ENCODE results near the gene GRID2. TPM values are rescaled to one million over a fixed set of nuclear protein-coding genes. Genes with fewer than 3 reads are reported as not detected.

The GRID2 gene
- total RNA-seq, 2 donors from 2014 or later = not detected

DNA sequence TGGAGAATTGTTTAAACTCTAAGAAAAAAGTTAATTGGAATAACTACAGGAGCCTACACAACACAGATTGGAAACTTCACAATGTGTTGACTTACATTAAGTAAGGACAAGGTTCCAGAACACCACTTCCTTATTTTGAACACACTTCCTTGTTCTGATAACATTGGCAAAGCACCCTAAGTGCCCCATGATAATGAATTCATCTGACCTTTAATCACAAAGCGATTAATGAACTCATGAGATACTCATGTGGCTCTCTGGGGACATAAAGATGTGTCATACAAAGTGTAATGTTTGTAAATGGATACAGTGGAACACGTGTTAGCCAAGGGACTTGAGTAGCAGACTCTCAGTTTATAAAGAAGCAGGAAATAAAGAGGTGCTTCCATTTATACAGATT lies 1455.7 kb downstream of the GRID2 start:
- Histone ChIP-seq H3K27me3 (no peaks in the 10 kb centered on the region), H3K9ac (ENCODE audit: low read depth in 2 of 2, low read length in 2 of 2) (no peak overlapping the region), H3K4me3 (no peak overlapping the region), H3K4me1 (no peaks in the 10 kb centered on the region), H3K9me3 (no peaks in the 10 kb centered on the region), H3K27ac (no peak overlapping the region), H3K36me3 (no peaks in the 10 kb centered on the region)
- intact Hi-C loops (cut with DNase I) = no loop called here
- no peak for DNase-seq
- TF ChIP-seq, protein P1, sequence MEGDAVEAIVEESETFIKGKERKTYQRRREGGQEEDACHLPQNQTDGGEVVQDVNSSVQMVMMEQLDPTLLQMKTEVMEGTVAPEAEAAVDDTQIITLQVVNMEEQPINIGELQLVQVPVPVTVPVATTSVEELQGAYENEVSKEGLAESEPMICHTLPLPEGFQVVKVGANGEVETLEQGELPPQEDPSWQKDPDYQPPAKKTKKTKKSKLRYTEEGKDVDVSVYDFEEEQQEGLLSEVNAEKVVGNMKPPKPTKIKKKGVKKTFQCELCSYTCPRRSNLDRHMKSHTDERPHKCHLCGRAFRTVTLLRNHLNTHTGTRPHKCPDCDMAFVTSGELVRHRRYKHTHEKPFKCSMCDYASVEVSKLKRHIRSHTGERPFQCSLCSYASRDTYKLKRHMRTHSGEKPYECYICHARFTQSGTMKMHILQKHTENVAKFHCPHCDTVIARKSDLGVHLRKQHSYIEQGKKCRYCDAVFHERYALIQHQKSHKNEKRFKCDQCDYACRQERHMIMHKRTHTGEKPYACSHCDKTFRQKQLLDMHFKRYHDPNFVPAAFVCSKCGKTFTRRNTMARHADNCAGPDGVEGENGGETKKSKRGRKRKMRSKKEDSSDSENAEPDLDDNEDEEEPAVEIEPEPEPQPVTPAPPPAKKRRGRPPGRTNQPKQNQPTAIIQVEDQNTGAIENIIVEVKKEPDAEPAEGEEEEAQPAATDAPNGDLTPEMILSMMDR (IDR thresholded peaks at IDR 0.05) = no peak

GRCh38 chr4:93760284-93760683 lies 1456.5 kb downstream of the GRID2 start:
- no peak overlapping the region for H3K4me3 ChIP-seq
- no peak overlapping the region for H3K27ac ChIP-seq
- H3K9me3 ChIP-seq = no peaks in the 10 kb centered on the region
- no peak overlapping the region for H3K9ac ChIP-seq (ENCODE audit: low read depth in 2 of 2, low read length in 2 of 2)
- intact Hi-C loops (cut with DNase I) = no loop called here
- no peaks in the 10 kb centered on the region for H3K36me3 ChIP-seq
- DNase-seq = no peak
- H3K27me3 ChIP-seq = no peaks in the 10 kb centered on the region
- TF ChIP-seq, protein P1 (IDR thresholded peaks at IDR 0.05) = no peak
- no peaks in the 10 kb centered on the region for H3K4me1 ChIP-seq

DNA sequence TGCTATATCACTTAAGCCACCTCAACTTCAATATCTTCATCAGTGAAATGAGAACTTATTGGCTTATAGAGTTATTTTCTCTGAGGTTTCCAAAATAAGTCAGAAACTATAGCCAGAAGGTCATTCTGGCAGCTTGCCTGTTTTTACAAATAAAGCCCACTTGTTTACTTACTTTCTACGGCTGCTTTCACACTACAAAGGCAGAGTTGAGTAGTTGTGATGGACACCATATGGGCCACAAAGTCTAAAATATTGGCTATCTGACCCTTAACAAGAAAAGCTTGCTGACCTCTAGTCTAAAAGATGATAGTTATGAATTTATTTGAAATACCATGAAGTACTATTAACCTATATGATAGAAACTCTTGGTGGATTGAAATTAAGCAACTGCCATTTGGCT lies 1457.5 kb downstream of the GRID2 start:
- no peaks in the 10 kb centered on the region for H3K27me3 ChIP-seq
- H3K9ac ChIP-seq (ENCODE audit: low read depth in 2 of 2, low read length in 2 of 2) = no peak overlapping the region
- DNase-seq = no peak
- intact Hi-C loops (cut with DNase I) = no loop called here
- H3K36me3 ChIP-seq = no peaks in the 10 kb centered on the region
- H3K4me1 ChIP-seq = no peaks in the 10 kb centered on the region
- TF ChIP-seq, protein P1 (IDR thresholded peaks at IDR 0.05) = no peak
- no peaks in the 10 kb centered on the region for H3K9me3 ChIP-seq
- no peak overlapping the region for H3K4me3 ChIP-seq
- no peak overlapping the region for H3K27ac ChIP-seq

DNA sequence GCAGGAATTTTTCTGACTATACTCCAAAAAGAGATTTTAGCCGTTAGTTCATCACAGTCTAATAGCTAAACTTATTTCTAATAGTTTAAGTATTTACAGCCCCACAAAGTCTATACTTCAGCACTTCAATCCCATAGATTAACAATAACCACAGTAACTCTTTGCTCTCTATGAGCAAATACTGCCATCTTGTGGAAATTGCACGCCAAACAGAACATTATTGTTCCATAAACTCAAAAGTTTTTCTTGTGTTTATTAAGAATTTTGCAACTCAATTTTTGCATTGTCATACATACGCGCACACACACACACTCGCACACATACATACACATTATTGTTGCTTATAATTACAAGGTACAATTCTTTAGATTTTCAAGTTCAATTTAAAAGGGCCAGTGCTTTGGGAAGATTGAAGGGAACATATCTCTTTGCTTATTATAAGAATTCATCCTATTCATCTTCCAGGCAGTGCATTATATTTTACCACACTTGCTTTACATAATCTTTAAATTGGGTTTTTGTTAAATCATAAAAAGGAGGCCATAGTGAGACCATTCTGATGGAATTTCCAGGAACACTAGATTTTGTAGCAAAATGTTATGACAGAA lies 1461.0 kb downstream of the GRID2 start:
- Histone ChIP-seq H3K36me3 (no peaks in the 10 kb centered on the region), H3K4me3 (no peak overlapping the region), H3K4me1 (no peaks in the 10 kb centered on the region), H3K27me3 (no peaks in the 10 kb centered on the region), H3K9ac (ENCODE audit: low read depth in 2 of 2, low read length in 2 of 2) (no peak overlapping the region), H3K9me3 (no peaks in the 10 kb centered on the region), H3K27ac (no peak overlapping the region)
- intact Hi-C loops (cut with DNase I) = no loop called here
- TF ChIP-seq, protein P1 (IDR thresholded peaks at IDR 0.05) = peak; percentile 64
- peak; percentile 20 for DNase-seq

DNA sequence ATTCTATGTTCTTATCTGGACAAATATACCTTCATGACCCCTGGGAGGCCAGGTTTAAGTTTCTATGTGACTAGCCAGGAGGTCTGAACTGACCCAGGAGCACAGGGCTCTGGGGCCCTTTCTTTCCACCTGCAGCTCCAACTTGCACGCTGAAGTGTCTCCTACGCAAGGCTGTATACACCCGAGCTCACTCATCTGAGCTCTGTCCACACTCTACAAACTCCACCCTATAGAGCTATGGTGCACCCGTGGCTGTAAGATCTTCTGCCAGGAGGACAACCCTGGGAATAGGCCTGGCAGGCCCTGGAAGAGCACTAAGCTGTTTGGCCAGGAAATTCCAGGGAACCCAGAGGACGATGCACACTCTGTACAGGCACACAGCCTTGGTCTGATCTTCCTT lies 1464.2 kb downstream of the GRID2 start:
- Histone ChIP-seq H3K27ac (no peak overlapping the region), H3K36me3 (no peaks in the 10 kb centered on the region), H3K4me1 (no peaks in the 10 kb centered on the region), H3K27me3 (no peaks in the 10 kb centered on the region), H3K4me3 (no peak overlapping the region), H3K9me3 (no peaks in the 10 kb centered on the region), H3K9ac (ENCODE audit: low read depth in 2 of 2, low read length in 2 of 2) (no peak overlapping the region)
- TF ChIP-seq, protein P1 (IDR thresholded peaks at IDR 0.05) = no peak
- intact Hi-C loops (cut with DNase I) = no loop called here
- DNase-seq = no peak
